NB4 (cell line): Measurements from ENCODE around the gene CD209.

ENCODE experiments used
- POLR2A ChIP-seq: IDR thresholded peaks from 2 replicates; pipeline ENCODE4 v1.6.1; 2011; ENCODE audit warnings: mild to moderate bottlenecking; ENCODE audit not compliant: insufficient read length; ENCODE audit errors: extremely low read depth
- TF ChIP-seq, protein P1 (sequence below): IDR thresholded peaks from one replicate; pipeline ENCODE4 v1.5.1; 2012; ENCODE audit warnings: low read depth, low read length

- TF ChIP-seq, protein P1, sequence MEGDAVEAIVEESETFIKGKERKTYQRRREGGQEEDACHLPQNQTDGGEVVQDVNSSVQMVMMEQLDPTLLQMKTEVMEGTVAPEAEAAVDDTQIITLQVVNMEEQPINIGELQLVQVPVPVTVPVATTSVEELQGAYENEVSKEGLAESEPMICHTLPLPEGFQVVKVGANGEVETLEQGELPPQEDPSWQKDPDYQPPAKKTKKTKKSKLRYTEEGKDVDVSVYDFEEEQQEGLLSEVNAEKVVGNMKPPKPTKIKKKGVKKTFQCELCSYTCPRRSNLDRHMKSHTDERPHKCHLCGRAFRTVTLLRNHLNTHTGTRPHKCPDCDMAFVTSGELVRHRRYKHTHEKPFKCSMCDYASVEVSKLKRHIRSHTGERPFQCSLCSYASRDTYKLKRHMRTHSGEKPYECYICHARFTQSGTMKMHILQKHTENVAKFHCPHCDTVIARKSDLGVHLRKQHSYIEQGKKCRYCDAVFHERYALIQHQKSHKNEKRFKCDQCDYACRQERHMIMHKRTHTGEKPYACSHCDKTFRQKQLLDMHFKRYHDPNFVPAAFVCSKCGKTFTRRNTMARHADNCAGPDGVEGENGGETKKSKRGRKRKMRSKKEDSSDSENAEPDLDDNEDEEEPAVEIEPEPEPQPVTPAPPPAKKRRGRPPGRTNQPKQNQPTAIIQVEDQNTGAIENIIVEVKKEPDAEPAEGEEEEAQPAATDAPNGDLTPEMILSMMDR: no peak
- no peak for TF ChIP-seq POLR2A
Observed at GRCh38 chr19:7751157-7751783, 3.9 kb upstream of the CD209 start.
